Neural crest cell (in vitro differentiated cells): ENCODE results near the gene SLC27A3. TPM values are rescaled to one million over a fixed set of nuclear protein-coding genes. Genes with fewer than 3 reads are reported as not detected.
A peak's percentile ranks its signal among the peaks of the same experiment; 100 is the strongest.

Experiments used
- DNase-seq: peaks from one replicate; pipeline ENCODE4 v3.0.0; 2021; ENCODE audit warnings: low read depth, mixed read lengths, low spot score
- H3K27ac Mint-ChIP-seq: one replicate; pipeline ENCODE4 v1.8.0; 2021; ENCODE audit warnings: mild to moderate bottlenecking, mixed read lengths; ENCODE audit not compliant: unreplicated experiment
- H3K27me3 Mint-ChIP-seq: 2 replicates; pipeline ENCODE4 v1.8.0; 2021; ENCODE audit warnings: low read depth, mild to moderate bottlenecking, mixed read lengths
- H3K36me3 Mint-ChIP-seq: 2 replicates; pipeline ENCODE4 v1.8.0; 2021; ENCODE audit warnings: low read depth, mild to moderate bottlenecking, mixed read lengths
- H3K4me1 Mint-ChIP-seq: 2 replicates; pipeline ENCODE4 v1.8.0; 2021; ENCODE audit warnings: mixed read lengths
- H3K4me3 Mint-ChIP-seq: one replicate; pipeline ENCODE4 v1.8.0; 2021; ENCODE audit warnings: mild to moderate bottlenecking, mixed read lengths
- H3K9me3 Mint-ChIP-seq: 2 replicates; pipeline ENCODE4 v1.8.0; 2021; ENCODE audit warnings: mixed read lengths
- CTCF ChIP-seq: fragments of 200-600 bp; sonication (generic); conservative IDR thresholded peaks from 2 replicates; pipeline ENCODE4 v1.5.0; 2021; ENCODE audit warnings: antibody characterized with exemption, mild to moderate bottlenecking
- total RNA-seq: library from RNA; stranded (reverse); gene quantifications from 2 replicates; pipeline ENCODE4 v1.2.1, GENCODE V29; 2021

SLC27A3 gene
- total RNA-seq, 1 donor from 2014 or later: 16.8 TPM

- no peaks in the 10 kb centered on the region for H3K9me3 Mint-ChIP-seq
- H3K4me3 Mint-ChIP-seq: no peak overlapping the region
- TF ChIP-seq CTCF: no peak
- no peak for DNase-seq
- H3K36me3 Mint-ChIP-seq: peaks cover 20% of the 10 kb centered on the region
- H3K27ac Mint-ChIP-seq: no peak overlapping the region
- peaks cover 3% of the 10 kb centered on the region for H3K4me1 Mint-ChIP-seq
- H3K27me3 Mint-ChIP-seq: no peaks in the 10 kb centered on the region
Observed at GRCh38 chr1:153752072-153752471, 23.1 kb upstream of the SLC27A3 start.

- DNase-seq: no peak
- H3K4me3 Mint-ChIP-seq: no peak overlapping the region
- H3K36me3 Mint-ChIP-seq: peaks cover 22% of the 10 kb centered on the region
- H3K27ac Mint-ChIP-seq: peak overlapping the region; percentile 60
- TF ChIP-seq CTCF: no peak
- H3K4me1 Mint-ChIP-seq: peaks cover 3% of the 10 kb centered on the region
- no peaks in the 10 kb centered on the region for H3K9me3 Mint-ChIP-seq
- no peaks in the 10 kb centered on the region for H3K27me3 Mint-ChIP-seq
Observed at GRCh38 chr1:153752571-153753195, 22.5 kb upstream of the SLC27A3 start.

GRCh38 chr1:153754266-153754665 is 20.9 kb upstream of the SLC27A3 start:
- Mint-ChIP-seq H3K4me3 (no peak overlapping the region), H3K9me3 (no peaks in the 10 kb centered on the region), H3K27me3 (no peaks in the 10 kb centered on the region), H3K4me1 (peaks cover 2% of the 10 kb centered on the region), H3K36me3 (peaks cover 28% of the 10 kb centered on the region), H3K27ac (no peak overlapping the region)
- no peak for DNase-seq
- no peak for TF ChIP-seq CTCF

- no peak for DNase-seq
- peaks cover 16% of the 10 kb centered on the region for H3K36me3 Mint-ChIP-seq
- TF ChIP-seq CTCF: no peak
- peaks cover 16% of the 10 kb centered on the region for H3K4me1 Mint-ChIP-seq
- H3K27me3 Mint-ChIP-seq: no peaks in the 10 kb centered on the region
- peak overlapping the region; percentile 83 for H3K27ac Mint-ChIP-seq
- H3K4me3 Mint-ChIP-seq: no peak overlapping the region
- no peaks in the 10 kb centered on the region for H3K9me3 Mint-ChIP-seq
Observed at GRCh38 chr1:153760440-153760839, 14.8 kb upstream of the SLC27A3 start.

GRCh38 chr1:153763365-153764225 is 11.6 kb upstream of the SLC27A3 start:
- peaks cover 16% of the 10 kb centered on the region for H3K4me1 Mint-ChIP-seq
- H3K4me3 Mint-ChIP-seq: peak overlapping the region; percentile 41
- peak overlapping the region; percentile 95 for H3K27ac Mint-ChIP-seq

More at GRCh38 chr1:153763365-153764225, 11.6 kb upstream of the SLC27A3 start:
- Mint-ChIP-seq H3K9me3 (no peaks in the 10 kb centered on the region), H3K27me3 (no peaks in the 10 kb centered on the region), H3K36me3 (peaks cover 9% of the 10 kb centered on the region)
- no peak for DNase-seq
- TF ChIP-seq CTCF: no peak
